ENCODE data around the gene ST14. TPM values are rescaled to one million over a fixed set of nuclear protein-coding genes. Genes with fewer than 3 reads are reported as not detected.
"Not testable (repeated sequence)": the region's sequence is repeated elsewhere in the genome, so short reads cannot be mapped to it uniquely, and the experiment has no call there.

Gene ST14
- polyA plus RNA-seq, 1 experiment = not detected

GRCh38 chr11:130220311-130221035 lies 60.9 kb downstream of the ST14 start:
- ChIA-PET POLR2A (no interaction called here), CTCF (interaction anchor here (1.1 kb wide), 1 partner anchor 7 kb away, joined by 4 read pairs; no protein-coding TSS in a partner anchor)
- TF ChIP-seq CTCF (IDR thresholded peaks at IDR 0.05; ENCODE audit: insufficient read depth, low read depth, low read length) = no peak
- no peaks in the 10 kb centered on the region for H3K36me3 ChIP-seq (ENCODE audit: control insufficient read depth, insufficient read depth, low read length)
- H3K27me3 ChIP-seq (ENCODE audit: control insufficient read depth, insufficient read depth, low read length) = peaks cover 21% of the 10 kb centered on the region
- DNase-seq (ENCODE audit: low read depth) = no peak
- H3K4me3 ChIP-seq (ENCODE audit: low read depth, low read length) = no peak overlapping the region

GRCh38 chr11:130223291-130223971 lies 63.8 kb downstream of the ST14 start:
- CTCF ChIA-PET = interaction anchor here (0.6 to 4.7 kb wide), 2 partner anchors 11 to 96 kb away, joined by 4 to 23 read pairs; no protein-coding TSS in a partner anchor
- POLR2A ChIA-PET = no interaction called here
- Histone ChIP-seq H3K4me3 (ENCODE audit: low read depth, low read length) (no peak overlapping the region), H3K36me3 (ENCODE audit: control insufficient read depth, insufficient read depth, low read length) (no peaks in the 10 kb centered on the region), H3K27me3 (ENCODE audit: control insufficient read depth, insufficient read depth, low read length) (no peaks in the 10 kb centered on the region)
- no peak for TF ChIP-seq CTCF (IDR thresholded peaks at IDR 0.05; ENCODE audit: insufficient read depth, low read depth, low read length)
- DNase-seq (ENCODE audit: low read depth) = no peak

- no peak for TF ChIP-seq CTCF (IDR thresholded peaks at IDR 0.05; ENCODE audit: insufficient read depth, low read depth, low read length)
- no peak for DNase-seq (ENCODE audit: low read depth)
- H3K4me3 ChIP-seq (ENCODE audit: low read depth, low read length) = no peak overlapping the region
- CTCF ChIA-PET = interaction anchor here (1.1 kb wide), 1 partner anchor 17 kb away, joined by 3 read pairs; no protein-coding TSS in a partner anchor
- H3K36me3 ChIP-seq (ENCODE audit: control insufficient read depth, insufficient read depth, low read length) = no peaks in the 10 kb centered on the region
- POLR2A ChIA-PET = no interaction called here
- no peaks in the 10 kb centered on the region for H3K27me3 ChIP-seq (ENCODE audit: control insufficient read depth, insufficient read depth, low read length)
These were observed 67.8 kb downstream of the ST14 start for GRCh38 chr11:130227373-130227772.

- H3K27me3 ChIP-seq (ENCODE audit: control insufficient read depth, insufficient read depth, low read length); DNase-seq (ENCODE audit: low read depth); CTCF ChIA-PET; H3K36me3 ChIP-seq (ENCODE audit: control insufficient read depth, insufficient read depth, low read length); H3K4me3 ChIP-seq (ENCODE audit: low read depth, low read length); POLR2A ChIA-PET: not testable (repeated sequence)
These were observed 73.9 kb downstream of the ST14 start for GRCh38 chr11:130233486-130233885.

- POLR2A ChIA-PET; DNase-seq (ENCODE audit: low read depth); H3K36me3 ChIP-seq (ENCODE audit: control insufficient read depth, insufficient read depth, low read length); H3K4me3 ChIP-seq (ENCODE audit: low read depth, low read length); H3K27me3 ChIP-seq (ENCODE audit: control insufficient read depth, insufficient read depth, low read length); CTCF ChIA-PET: not testable (repeated sequence)
These were observed 74.3 kb downstream of the ST14 start for GRCh38 chr11:130233888-130234287.

- DNase-seq (ENCODE audit: low read depth) = no peak
- ChIA-PET POLR2A (no interaction called here), CTCF (no interaction called here)
- TF ChIP-seq CTCF (IDR thresholded peaks at IDR 0.05; ENCODE audit: insufficient read depth, low read depth, low read length) = no peak
- no peaks in the 10 kb centered on the region for H3K27me3 ChIP-seq (ENCODE audit: control insufficient read depth, insufficient read depth, low read length)
- H3K36me3 ChIP-seq (ENCODE audit: control insufficient read depth, insufficient read depth, low read length) = no peaks in the 10 kb centered on the region
- no peak overlapping the region for H3K4me3 ChIP-seq (ENCODE audit: low read depth, low read length)
These were observed 74.7 kb downstream of the ST14 start for GRCh38 chr11:130234315-130234714.

Measured in BJ (cell line).